Breast epithelium (tissue), 4 donors: ENCODE measurements around the gene TNFAIP8L1. TPM values are rescaled to one million over a fixed set of nuclear protein-coding genes. Genes with fewer than 3 reads are reported as not detected.

Experiments used
- DNase-seq, 2 donors: peaks; one replicate each; pipeline ENCODE4 v3.0.0-alpha.2; 2019; ENCODE audit warnings: low spot score in 2 of 2
- H3K27ac ChIP-seq, 2 donors: fragments of 200-600 bp; sonication (generic) in 1 of 2; one replicate each; pipeline ENCODE4 v1.5.1; 2016 to 2019; ENCODE audit warnings: mild to moderate bottlenecking in 1 of 2
- H3K27me3 ChIP-seq, 2 donors: fragments of 200-600 bp; sonication (generic) in 1 of 2; one replicate each; pipeline versions ENCODE4 v1.5.1 to v1.6.0; 2017 to 2019; ENCODE audit warnings: control low read depth in 1 of 2, mild to moderate bottlenecking in 1 of 2
- H3K36me3 ChIP-seq: fragments of 200-600 bp; one replicate; pipeline ENCODE4 v1.5.1; 2019
- H3K4me1 ChIP-seq, 2 donors: fragments of 200-600 bp; sonication (generic); one replicate each; pipeline ENCODE4 v1.5.1; 2016 to 2019; ENCODE audit warnings: control low read depth in 1 of 2
- H3K4me3 ChIP-seq, 3 donors: fragments of 200-600 bp; sonication (generic); 1 replicate in 2 of 3; 2 replicates in 1 of 3; pipeline ENCODE4 v1.5.1; 2016 to 2019; ENCODE audit warnings: mild to moderate bottlenecking in 3 of 3, moderate library complexity in 2 of 3
- H3K9me3 ChIP-seq, 2 donors: fragments of 200-600 bp; sonication (generic) in 1 of 2; one replicate each; pipeline ENCODE4 v1.5.1; 2016 to 2019; ENCODE audit warnings: control low read depth in 1 of 2
- CTCF ChIP-seq, 3 donors: fragments of 450-650 bp; IDR thresholded peaks; one replicate each; pipeline ENCODE4 v1.5.1; 2016 to 2017; ENCODE audit warnings: antibody characterized with exemption in 3 of 3, mild to moderate bottlenecking in 3 of 3, moderate library complexity in 3 of 3
- POLR2A ChIP-seq: fragments of 450-650 bp; IDR thresholded peaks from one replicate; pipeline ENCODE4 v1.6.1; 2016; ENCODE audit warnings: antibody characterized with exemption, mild to moderate bottlenecking, moderate library complexity
- POLR2AphosphoS5 ChIP-seq, 3 donors: sonication (generic); formaldehyde crosslinking; IDR thresholded peaks; one replicate each; pipeline ENCODE4 v1.6.1; 2017; ENCODE audit warnings: antibody characterized with exemption in 3 of 3
- intact Hi-C: fragments of 100-400 bp; cut with DNase I; formaldehyde crosslinking; loops from one replicate; pipeline ENCODE4 v1.15.1; 2023; ENCODE audit warnings: low total_unique reads
- total RNA-seq, 3 donors: library from RNA; depleted of rRNA; stranded (reverse); fragments of >200 nt; gene quantifications; one replicate each; pipeline ENCODE4 v1.1.0, GENCODE V29; 2016

The TNFAIP8L1 gene
- total RNA-seq, 3 donors from 2014 or later: 1.6 to 3.6 (median 2.9) TPM

GRCh38 chr19:4636761-4637160 is 2.6 kb upstream of the TNFAIP8L1 start:
- H3K4me3 ChIP-seq: peak overlapping the region in 2 of 3 donors; percentile 57 to 72

GRCh38 chr19:4638317-4638716 is 999 bp upstream of the TNFAIP8L1 start:
- Histone ChIP-seq H3K27ac (peak overlapping the region; percentile 46 to 72), H3K4me3 (no peak overlapping the region), H3K4me1 (no peaks in the 10 kb centered on the region), H3K36me3 (no peaks in the 10 kb centered on the region), H3K27me3 (no peaks in the 10 kb centered on the region), H3K9me3 (no peaks in the 10 kb centered on the region)
- no peak for DNase-seq
- intact Hi-C loops: no loop called here
- TF ChIP-seq POLR2AphosphoS5 (IDR thresholded peaks at IDR 0.05): no peak
- no peak for TF ChIP-seq POLR2A
- TF ChIP-seq CTCF (IDR thresholded peaks at IDR 0.05): no peak

More at GRCh38 chr19:4636761-4637160, 2.6 kb upstream of the TNFAIP8L1 start:
- no peak for DNase-seq
- Histone ChIP-seq H3K4me1 (no peaks in the 10 kb centered on the region), H3K27me3 (no peaks in the 10 kb centered on the region), H3K36me3 (no peaks in the 10 kb centered on the region), H3K27ac (no peak overlapping the region), H3K9me3 (no peaks in the 10 kb centered on the region)
- intact Hi-C loops: loop anchor here (1.0 kb wide), 1 partner anchor 70 kb away; no protein-coding TSS in a partner anchor
- no peak for TF ChIP-seq POLR2AphosphoS5 (IDR thresholded peaks at IDR 0.05)
- no peak for TF ChIP-seq CTCF (IDR thresholded peaks at IDR 0.05)
- no peak for TF ChIP-seq POLR2A

- TF ChIP-seq CTCF (IDR thresholded peaks at IDR 0.05) (no peak), POLR2A (no peak), POLR2AphosphoS5 (IDR thresholded peaks at IDR 0.05) (no peak)
- H3K4me1 ChIP-seq: no peaks in the 10 kb centered on the region
Observed at GRCh38 chr19:4639531-4640246, 373 bp downstream of the TNFAIP8L1 start.

GRCh38 chr19:4640247-4641000 is 1.1 kb downstream of the TNFAIP8L1 start:
- H3K4me3 ChIP-seq: peak overlapping the region; percentile 60 to 82 (median 73)
- DNase-seq: no peak
- no peaks in the 10 kb centered on the region for H3K27me3 ChIP-seq
- intact Hi-C loops: no loop called here
- H3K27ac ChIP-seq: peak overlapping the region in 1 of 2 donors; percentile 13
- TF ChIP-seq POLR2AphosphoS5 (IDR thresholded peaks at IDR 0.05): no peak
- TF ChIP-seq CTCF (IDR thresholded peaks at IDR 0.05): no peak
- TF ChIP-seq POLR2A: no peak
- no peaks in the 10 kb centered on the region for H3K4me1 ChIP-seq
- no peaks in the 10 kb centered on the region for H3K36me3 ChIP-seq
- H3K9me3 ChIP-seq: no peaks in the 10 kb centered on the region

More at GRCh38 chr19:4639531-4640246, 373 bp downstream of the TNFAIP8L1 start:
- Histone ChIP-seq H3K4me3 (peak overlapping the region; percentile 60 to 82 (median 73)), H3K36me3 (no peaks in the 10 kb centered on the region), H3K9me3 (no peaks in the 10 kb centered on the region), H3K27ac (peak overlapping the region; percentile 45 to 62), H3K27me3 (no peaks in the 10 kb centered on the region)
- no peak for DNase-seq
- intact Hi-C loops: no loop called here

GRCh38 chr19:4641132-4641531 is 1.8 kb downstream of the TNFAIP8L1 start:
- no peak for DNase-seq
- H3K36me3 ChIP-seq: no peaks in the 10 kb centered on the region
- peak overlapping the region in 2 of 3 donors; percentile 73 to 82 for H3K4me3 ChIP-seq
- H3K27ac ChIP-seq: peak overlapping the region in 1 of 2 donors; percentile 13
- TF ChIP-seq POLR2AphosphoS5 (IDR thresholded peaks at IDR 0.05): no peak
- no peak for TF ChIP-seq POLR2A
- TF ChIP-seq CTCF (IDR thresholded peaks at IDR 0.05): no peak
- H3K9me3 ChIP-seq: no peaks in the 10 kb centered on the region
- H3K4me1 ChIP-seq: no peaks in the 10 kb centered on the region
- intact Hi-C loops: no loop called here
- no peaks in the 10 kb centered on the region for H3K27me3 ChIP-seq
